ENCODE results near the gene DAGLA.

DNA sequence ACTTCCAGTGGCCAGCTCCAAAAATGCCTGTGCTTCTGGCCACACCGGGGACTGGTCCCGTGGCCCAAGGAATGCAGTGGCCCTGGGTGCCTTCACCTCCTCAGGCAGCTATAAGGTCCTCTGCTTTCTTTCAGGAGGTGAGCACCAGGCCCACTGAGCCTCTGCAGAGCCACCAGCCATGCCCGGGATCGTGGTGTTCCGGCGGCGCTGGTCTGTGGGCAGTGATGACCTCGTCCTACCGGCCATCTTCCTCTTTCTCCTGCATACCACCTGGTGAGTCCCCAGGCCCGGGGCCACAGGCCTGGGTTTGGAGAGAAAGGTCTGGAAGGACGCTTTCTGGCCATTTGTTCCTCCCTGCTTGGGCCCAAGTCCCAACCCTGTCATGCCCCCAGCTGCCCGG, 39.8 kb downstream of the DAGLA start:
- TF ChIP-seq CTCF (IDR thresholded peaks at IDR 0.05) (no peak), EZH2 (IDR thresholded peaks at IDR 0.05) (no peak)

All from neural progenitor cell (in vitro differentiated cells).